Endothelial cell (in vitro differentiated cells): ENCODE results near the gene ANKRD23. TPM values are rescaled to one million over a fixed set of nuclear protein-coding genes. Genes with fewer than 3 reads are reported as not detected.
"Not testable (repeated sequence)": the region's sequence is repeated elsewhere in the genome, so short reads cannot be mapped to it uniquely, and the experiment has no call there.

Experiments
- DNase-seq: peaks from one replicate; pipeline ENCODE4 v3.0.0; 2021; ENCODE audit warnings: low spot score
- H3K27ac Mint-ChIP-seq: one replicate; pipeline ENCODE4 v1.8.0; 2021; ENCODE audit warnings: mixed read lengths, inconsistent platforms; ENCODE audit not compliant: unreplicated experiment
- H3K27me3 Mint-ChIP-seq: one replicate; pipeline ENCODE4 v1.8.0; 2021; ENCODE audit warnings: mild to moderate bottlenecking, moderate library complexity, mixed read lengths, inconsistent platforms; ENCODE audit not compliant: unreplicated experiment
- H3K36me3 Mint-ChIP-seq: one replicate; pipeline ENCODE4 v1.8.0; 2021; ENCODE audit warnings: mild to moderate bottlenecking, low read depth, mixed read lengths, inconsistent platforms; ENCODE audit not compliant: unreplicated experiment
- H3K4me1 Mint-ChIP-seq: one replicate; pipeline ENCODE4 v1.8.0; 2021; ENCODE audit warnings: mild to moderate bottlenecking, mixed read lengths, inconsistent platforms; ENCODE audit not compliant: unreplicated experiment
- H3K4me3 Mint-ChIP-seq: one replicate; pipeline ENCODE4 v1.8.0; 2021; ENCODE audit warnings: mild to moderate bottlenecking, mixed read lengths, inconsistent platforms; ENCODE audit not compliant: unreplicated experiment
- H3K9me3 Mint-ChIP-seq: one replicate; pipeline ENCODE4 v1.8.0; 2021; ENCODE audit warnings: mixed read lengths, inconsistent platforms; ENCODE audit not compliant: unreplicated experiment
- total RNA-seq: library from RNA; stranded (reverse); fragmentation: NEBNext Ultra II Directional; extraction: Animal tissue kit (Norgen Biotek cat#: 25700); gene quantifications from one replicate; pipeline ENCODE4 v1.2.1, GENCODE V29; 2021; ENCODE audit not compliant: unreplicated experiment
- TF ChIP-seq, protein P1 (sequence below): fragments of 200-600 bp; sonication (generic); IDR thresholded peaks from one replicate; pipeline ENCODE4 v1.5.0; 2021; ENCODE audit warnings: antibody characterized with exemption; ENCODE audit not compliant: unreplicated experiment

The ANKRD23 gene
- total RNA-seq, 1 donor from 2014 or later: 4.7 TPM

DNA sequence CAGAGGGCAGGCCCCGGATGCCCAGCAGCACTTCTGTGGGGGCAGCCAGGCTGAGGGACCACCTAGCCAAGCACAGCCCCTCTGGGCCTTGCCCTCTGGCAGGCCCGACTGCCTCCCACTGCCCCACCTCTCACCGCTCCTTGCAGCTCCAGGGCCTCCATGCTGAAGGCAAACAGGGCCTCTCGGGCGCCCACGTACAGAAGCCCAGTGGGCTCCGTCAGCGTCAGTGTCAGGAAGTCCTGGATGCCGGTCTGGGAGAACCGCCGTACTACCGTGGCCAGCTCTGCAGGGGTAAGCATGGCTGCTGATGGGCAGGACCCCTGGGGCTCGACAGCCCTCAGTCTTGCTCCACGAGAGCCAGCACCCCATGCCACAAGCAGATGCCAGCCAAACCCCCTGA, 22.3 kb upstream of the ANKRD23 start:
- TF ChIP-seq, protein P1, sequence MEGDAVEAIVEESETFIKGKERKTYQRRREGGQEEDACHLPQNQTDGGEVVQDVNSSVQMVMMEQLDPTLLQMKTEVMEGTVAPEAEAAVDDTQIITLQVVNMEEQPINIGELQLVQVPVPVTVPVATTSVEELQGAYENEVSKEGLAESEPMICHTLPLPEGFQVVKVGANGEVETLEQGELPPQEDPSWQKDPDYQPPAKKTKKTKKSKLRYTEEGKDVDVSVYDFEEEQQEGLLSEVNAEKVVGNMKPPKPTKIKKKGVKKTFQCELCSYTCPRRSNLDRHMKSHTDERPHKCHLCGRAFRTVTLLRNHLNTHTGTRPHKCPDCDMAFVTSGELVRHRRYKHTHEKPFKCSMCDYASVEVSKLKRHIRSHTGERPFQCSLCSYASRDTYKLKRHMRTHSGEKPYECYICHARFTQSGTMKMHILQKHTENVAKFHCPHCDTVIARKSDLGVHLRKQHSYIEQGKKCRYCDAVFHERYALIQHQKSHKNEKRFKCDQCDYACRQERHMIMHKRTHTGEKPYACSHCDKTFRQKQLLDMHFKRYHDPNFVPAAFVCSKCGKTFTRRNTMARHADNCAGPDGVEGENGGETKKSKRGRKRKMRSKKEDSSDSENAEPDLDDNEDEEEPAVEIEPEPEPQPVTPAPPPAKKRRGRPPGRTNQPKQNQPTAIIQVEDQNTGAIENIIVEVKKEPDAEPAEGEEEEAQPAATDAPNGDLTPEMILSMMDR: no peak
- H3K27ac Mint-ChIP-seq: no peak overlapping the region
- peaks cover 49% of the 10 kb centered on the region for H3K4me1 Mint-ChIP-seq
- peak overlapping the region; percentile 97 for H3K4me3 Mint-ChIP-seq
- H3K36me3 Mint-ChIP-seq: peaks cover 43% of the 10 kb centered on the region
- peaks cover 17% of the 10 kb centered on the region for H3K27me3 Mint-ChIP-seq
- no peak for DNase-seq
- H3K9me3 Mint-ChIP-seq: no peaks in the 10 kb centered on the region

DNA sequence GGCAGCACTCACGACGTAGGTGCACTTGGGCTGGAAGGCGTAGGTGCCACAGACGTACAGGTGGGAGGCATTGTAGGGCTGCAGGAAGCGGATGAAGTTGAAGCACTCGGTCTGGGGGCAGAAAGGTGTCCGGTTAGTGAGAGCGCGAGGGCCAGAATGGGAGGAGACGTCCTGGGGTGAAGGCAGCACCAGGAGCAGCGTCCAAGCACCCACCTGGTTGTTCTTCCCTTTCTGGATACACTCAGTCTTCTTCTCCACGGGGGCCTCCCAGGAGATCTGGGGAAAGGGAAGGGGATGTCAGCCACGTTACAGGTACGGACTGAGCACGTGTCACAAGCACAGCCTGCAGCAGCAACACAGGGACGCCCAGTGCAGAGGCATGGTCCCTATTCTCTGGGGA, 21.8 kb upstream of the ANKRD23 start:
- peaks cover 17% of the 10 kb centered on the region for H3K27me3 Mint-ChIP-seq
- DNase-seq: no peak
- peaks cover 44% of the 10 kb centered on the region for H3K4me1 Mint-ChIP-seq
- H3K27ac Mint-ChIP-seq: peak overlapping the region; percentile 84
- no peaks in the 10 kb centered on the region for H3K9me3 Mint-ChIP-seq
- H3K36me3 Mint-ChIP-seq: peaks cover 38% of the 10 kb centered on the region
- TF ChIP-seq, protein P1: no peak
- H3K4me3 Mint-ChIP-seq: peak overlapping the region; percentile 97

DNA sequence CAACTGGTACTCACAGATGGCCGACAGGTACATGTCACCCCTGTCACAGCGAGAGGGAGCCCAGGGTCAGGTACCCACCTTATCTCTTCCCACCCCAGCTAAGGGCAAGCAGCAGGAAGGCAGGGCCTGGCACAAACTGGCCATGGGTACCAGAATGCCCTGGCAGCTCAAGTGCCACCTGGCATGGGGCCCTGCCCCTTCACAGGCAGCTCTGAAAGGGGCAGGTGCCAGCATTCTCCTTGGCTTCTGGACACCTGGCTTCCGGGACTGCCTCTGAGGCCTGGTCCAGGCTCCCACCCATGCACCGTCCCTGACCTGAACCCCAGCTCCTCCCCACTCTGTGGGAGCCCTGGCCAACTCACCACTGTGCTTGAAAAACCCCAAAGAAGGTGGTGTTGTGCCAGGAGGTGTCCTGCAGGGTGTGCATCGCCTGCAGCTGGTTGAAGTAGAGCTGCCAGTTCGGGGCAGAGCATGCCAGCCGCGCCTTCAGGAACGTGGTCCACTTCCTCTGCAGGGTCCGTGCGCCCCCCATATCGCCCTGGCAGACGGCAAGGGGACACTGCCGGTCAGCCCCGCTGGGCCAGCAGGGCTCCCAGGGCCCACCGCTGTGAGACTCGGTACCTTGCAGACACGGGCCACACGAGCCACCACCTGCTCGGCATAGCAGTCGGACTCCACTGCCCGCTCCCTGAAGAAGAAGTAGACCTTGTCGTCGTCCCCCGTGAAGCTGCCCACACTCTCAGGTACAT, 20.7 kb upstream of the ANKRD23 start:
- Mint-ChIP-seq H3K27ac (no peak overlapping the region), H3K4me3 (no peak overlapping the region), H3K9me3 (no peaks in the 10 kb centered on the region), H3K36me3 (peaks cover 39% of the 10 kb centered on the region), H3K27me3 (peaks cover 16% of the 10 kb centered on the region), H3K4me1 (peaks cover 52% of the 10 kb centered on the region)
- no peak for DNase-seq
- TF ChIP-seq, protein P1: no peak

DNA sequence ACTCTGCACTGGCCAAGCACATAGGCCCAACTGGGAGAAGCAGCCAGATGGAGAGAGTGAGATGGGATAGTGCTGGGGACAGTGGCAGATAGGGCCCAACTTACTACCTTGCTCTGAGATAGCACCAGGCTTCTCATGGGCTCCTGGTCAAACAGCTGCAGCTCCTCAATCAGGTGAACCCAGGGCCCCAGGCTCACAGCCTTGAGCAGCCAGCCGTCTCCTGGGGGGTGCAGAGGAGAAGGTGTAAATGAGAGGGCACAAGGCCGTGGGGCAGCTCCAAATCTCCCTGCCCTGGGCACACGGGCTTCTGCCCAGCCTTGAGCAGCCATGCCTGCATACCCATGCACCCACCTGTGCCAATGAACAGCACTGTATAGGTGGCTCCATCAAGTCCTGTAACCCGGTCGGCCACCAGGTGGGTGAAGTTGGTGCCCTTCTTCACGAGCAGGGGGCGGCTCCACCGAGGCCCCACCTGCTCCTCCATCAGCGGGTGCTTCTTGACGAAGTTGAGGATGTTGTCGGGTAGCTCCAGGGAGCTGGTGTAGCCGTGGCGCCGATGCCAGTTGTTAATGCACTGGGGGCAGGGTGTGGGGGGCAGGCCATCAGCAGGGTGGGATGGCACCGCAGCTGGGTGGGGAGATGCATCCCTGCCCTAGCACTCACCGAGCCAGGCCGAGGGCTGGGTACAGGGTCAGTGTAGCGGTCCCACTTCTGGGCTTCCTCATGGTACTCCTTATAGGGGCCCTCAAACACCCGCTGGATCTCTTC, 19.9 kb upstream of the ANKRD23 start:
- TF ChIP-seq, protein P1: no peak
- H3K36me3 Mint-ChIP-seq: peaks cover 39% of the 10 kb centered on the region
- peak overlapping the region; percentile 85 for H3K4me3 Mint-ChIP-seq

DNA sequence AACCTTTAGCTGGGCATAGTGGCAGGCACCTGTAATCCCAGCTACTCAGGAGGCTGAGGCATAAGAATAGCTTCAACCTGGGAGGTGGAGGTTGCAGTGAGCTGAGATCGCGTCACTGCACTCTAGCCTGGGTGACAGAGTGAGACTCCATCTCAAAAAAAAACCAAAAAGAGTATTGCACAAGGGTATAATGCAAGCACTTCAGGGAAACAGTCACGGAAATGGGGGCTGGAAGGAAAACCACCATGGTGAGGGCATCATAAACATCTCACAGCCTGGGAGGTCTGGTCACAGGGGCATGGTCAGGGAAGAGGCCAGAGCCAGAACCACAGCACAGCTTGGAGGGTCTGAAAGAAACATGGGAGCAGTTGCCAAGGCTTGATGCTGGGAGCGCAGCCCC, 19.2 kb upstream of the ANKRD23 start:
- peak overlapping the region; percentile 59 for H3K27ac Mint-ChIP-seq
- DNase-seq, H3K9me3 Mint-ChIP-seq: not testable (repeated sequence)
- peaks cover 15% of the 10 kb centered on the region for H3K27me3 Mint-ChIP-seq
- peaks cover 59% of the 10 kb centered on the region for H3K4me1 Mint-ChIP-seq
- peaks cover 38% of the 10 kb centered on the region for H3K36me3 Mint-ChIP-seq
- peak overlapping the region; percentile 85 for H3K4me3 Mint-ChIP-seq

More for the DNA sequence above, 19.9 kb upstream of the ANKRD23 start:
- peaks cover 58% of the 10 kb centered on the region for H3K4me1 Mint-ChIP-seq
- peaks cover 16% of the 10 kb centered on the region for H3K27me3 Mint-ChIP-seq
- H3K27ac Mint-ChIP-seq: peak overlapping the region; percentile 59
- no peaks in the 10 kb centered on the region for H3K9me3 Mint-ChIP-seq
- DNase-seq: no peak
